Stimulated activated CD8-positive, alpha-beta memory T cell treated with anti-CD3 and anti-CD28 coated beads, Interleukin-4, amount 100 ng/mL, for 4 hours (primary cell): Measurements from ENCODE around the gene CCDC159.
A peak's percentile ranks its signal among the peaks of the same experiment; 100 is the strongest.
"Not testable (repeated sequence)": the region's sequence is repeated elsewhere in the genome, so short reads cannot be mapped to it uniquely, and the experiment has no call there.

Experiments used
- DNase-seq, 2 donors: peaks; one replicate each; pipeline ENCODE4 v3.0.0-alpha.2; 2020; ENCODE audit warnings: low read depth in 2 of 2, low spot score in 1 of 2

CCDC159 gene

GRCh38 chr19:11338121-11338520 lies 8.2 kb upstream of the CCDC159 start:
- DNase-seq, result no peak

- no peak for DNase-seq
Measured at GRCh38 chr19:11338569-11339253, 7.6 kb upstream of the CCDC159 start.

- DNase-seq, result peak; percentile 54 to 59
Measured at GRCh38 chr19:11339254-11340098, 6.8 kb upstream of the CCDC159 start, which contains the start of gene RAB3D. Gene RAB3D (minus strand): TSS chr19:11339657. CDS start chr19:11337399, 2,258 bp downstream.

DNA sequence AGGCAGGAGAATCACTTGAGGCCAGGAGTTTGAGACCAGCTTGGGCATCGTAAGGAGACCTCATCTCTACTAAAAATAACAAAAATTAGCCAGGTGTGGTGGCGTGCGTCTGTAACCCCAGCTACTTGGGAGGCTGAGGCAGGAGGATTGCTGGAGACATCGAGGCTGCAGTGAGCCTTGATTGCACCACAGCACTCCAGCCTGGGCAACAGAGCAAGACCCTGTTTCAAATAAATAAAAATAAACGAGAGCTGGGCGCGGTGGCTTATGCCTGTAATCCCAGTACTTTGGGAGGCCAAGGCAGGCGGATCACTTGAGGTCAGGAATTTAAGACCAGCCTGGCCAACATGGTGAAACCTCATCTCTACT lies 6.2 kb upstream of the CCDC159 start:
- not testable (repeated sequence) for DNase-seq

DNA sequence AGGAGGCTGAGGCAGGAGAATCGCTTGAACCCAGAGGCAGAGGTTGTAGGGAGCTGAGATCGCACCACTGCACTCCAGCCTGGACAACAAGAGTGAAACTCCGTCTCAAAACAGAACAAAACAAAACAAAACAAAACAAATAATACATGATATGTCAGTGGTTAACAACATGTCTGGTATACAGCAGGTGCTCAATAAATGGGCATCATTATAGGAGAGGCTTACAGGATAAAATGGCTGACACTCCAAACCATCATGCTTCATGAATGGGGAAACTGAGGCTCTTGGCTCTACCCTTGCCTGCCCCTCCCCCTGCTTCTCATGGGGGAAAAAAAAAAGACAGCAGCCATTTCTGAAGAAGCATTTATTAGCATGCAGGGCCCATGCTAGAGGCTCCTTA lies 3.9 kb upstream of the CCDC159 start:
- no peak for DNase-seq

GRCh38 chr19:11345122-11345803 lies 1.1 kb upstream of the CCDC159 start:
- DNase-seq, result no peak

GRCh38 chr19:11347546-11348039 lies 1.3 kb downstream of the CCDC159 start:
- DNase-seq, result no peak

DNA sequence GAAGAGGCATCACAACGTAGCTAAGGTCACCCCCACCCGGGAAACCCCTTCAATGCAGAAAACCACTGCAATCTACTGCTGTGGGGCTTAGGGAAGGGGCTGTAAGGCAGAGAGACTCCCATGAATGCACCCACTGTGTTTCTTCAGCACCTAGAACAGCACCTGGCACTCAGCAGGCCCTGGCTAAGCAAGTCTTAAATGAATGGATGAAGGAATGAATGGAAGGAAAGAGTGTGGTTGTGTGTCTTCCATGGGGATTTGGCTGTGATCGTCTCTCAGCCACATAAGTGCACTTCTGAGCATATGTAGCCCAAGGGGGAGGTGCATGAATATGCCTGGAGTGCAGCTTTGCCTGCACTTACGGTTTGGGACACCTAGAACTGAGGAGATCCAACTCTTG lies 2.9 kb downstream of the CCDC159 start:
- no peak for DNase-seq

- DNase-seq, result not testable (repeated sequence)
Measured at GRCh38 chr19:11354102-11354501, 7.8 kb downstream of the CCDC159 start.

DNA sequence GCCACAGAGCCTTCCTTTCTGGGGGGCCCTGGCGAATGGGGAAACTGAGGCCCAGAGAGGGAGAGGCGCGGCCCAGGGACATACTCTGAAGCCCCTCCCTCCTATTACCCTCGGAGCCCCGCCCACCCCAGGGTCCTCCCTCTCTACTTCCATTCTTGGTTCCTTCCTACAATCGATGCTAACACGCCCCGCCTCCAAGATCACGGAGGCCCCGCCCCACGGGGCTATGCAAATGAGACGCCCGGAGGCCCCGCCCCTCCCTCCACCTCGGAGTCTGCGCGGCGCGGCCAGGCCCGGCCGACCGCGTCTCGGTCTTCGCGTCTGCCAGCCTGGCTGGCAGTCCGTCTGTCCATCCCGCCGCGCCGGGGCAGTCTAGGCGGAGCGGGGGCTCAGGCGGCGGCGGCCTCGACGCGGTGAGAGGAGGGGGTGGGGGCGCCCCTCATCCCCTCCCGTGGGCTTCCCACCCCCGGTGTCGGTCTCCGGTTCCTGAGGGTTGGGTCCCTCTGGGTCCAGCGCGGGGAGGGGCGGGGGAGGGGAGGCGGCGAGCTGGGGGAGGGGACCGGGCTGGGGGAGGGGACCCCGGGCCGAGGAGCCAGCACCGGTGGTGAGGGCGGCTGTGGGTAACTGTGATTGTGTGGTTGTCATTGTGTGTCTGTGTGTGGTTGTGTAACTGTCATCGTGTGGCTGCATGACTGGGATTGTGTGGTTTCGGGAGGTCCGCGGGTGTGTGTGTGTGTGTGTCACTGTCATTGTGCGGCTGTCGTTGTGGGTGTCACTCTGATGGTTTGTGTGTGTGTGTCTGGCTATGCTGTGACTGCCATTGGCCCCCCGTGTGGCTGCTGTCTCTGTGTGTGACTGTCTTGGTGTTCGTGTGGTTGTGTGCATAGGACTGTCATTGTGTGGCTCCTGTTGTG lies 9.1 kb downstream of the CCDC159 start, which contains the start of gene PLPPR2:
Gene PLPPR2 (plus strand): TSS at position 273 of the 914 bp plus-strand sequence. CDS start 2,242 bp downstream, outside the sequence.
- DNase-seq, result peak; percentile 55

DNA sequence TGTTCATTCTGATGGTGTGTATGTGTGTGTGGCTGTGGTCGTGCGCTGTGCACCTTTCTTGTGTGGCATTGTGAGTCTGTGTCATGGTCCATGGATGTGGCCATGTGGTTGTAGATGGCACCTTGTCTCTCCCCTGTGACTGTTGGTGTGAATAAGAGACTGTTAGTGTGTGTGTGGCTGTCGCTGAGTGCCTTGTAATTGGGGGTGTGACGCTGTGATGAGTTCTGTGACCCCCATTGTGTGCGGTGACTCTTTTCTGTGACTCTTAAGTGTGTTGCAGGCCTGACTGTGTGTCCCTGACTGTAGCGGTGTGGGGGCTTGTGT lies 9.7 kb downstream of the CCDC159 start:
- no peak for DNase-seq

GRCh38 chr19:11356676-11357550 lies 10.6 kb downstream of the CCDC159 start:
- no peak for DNase-seq

DNA sequence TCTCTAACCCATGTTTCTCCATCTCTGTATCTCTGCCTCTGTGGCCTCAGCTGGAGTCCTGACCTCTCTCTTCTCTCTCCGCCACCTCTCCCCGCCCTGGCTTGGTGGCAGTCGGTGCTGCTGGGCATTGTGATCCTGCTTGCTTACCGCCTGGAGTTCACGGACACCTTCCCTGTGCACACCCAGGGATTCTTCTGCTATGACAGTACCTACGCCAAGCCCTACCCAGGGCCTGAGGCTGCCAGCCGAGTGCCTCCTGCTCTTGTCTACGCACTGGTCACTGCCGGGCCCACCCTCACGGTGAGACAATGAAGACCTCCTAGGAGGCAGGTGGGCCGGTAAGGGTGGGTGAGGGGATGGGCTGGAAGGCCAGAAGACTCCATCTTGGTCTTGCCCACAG lies 13.1 kb downstream of the CCDC159 start:
- no peak for DNase-seq

- DNase-seq, result no peak
Measured at GRCh38 chr19:11361037-11361770, 14.9 kb downstream of the CCDC159 start.

DNA sequence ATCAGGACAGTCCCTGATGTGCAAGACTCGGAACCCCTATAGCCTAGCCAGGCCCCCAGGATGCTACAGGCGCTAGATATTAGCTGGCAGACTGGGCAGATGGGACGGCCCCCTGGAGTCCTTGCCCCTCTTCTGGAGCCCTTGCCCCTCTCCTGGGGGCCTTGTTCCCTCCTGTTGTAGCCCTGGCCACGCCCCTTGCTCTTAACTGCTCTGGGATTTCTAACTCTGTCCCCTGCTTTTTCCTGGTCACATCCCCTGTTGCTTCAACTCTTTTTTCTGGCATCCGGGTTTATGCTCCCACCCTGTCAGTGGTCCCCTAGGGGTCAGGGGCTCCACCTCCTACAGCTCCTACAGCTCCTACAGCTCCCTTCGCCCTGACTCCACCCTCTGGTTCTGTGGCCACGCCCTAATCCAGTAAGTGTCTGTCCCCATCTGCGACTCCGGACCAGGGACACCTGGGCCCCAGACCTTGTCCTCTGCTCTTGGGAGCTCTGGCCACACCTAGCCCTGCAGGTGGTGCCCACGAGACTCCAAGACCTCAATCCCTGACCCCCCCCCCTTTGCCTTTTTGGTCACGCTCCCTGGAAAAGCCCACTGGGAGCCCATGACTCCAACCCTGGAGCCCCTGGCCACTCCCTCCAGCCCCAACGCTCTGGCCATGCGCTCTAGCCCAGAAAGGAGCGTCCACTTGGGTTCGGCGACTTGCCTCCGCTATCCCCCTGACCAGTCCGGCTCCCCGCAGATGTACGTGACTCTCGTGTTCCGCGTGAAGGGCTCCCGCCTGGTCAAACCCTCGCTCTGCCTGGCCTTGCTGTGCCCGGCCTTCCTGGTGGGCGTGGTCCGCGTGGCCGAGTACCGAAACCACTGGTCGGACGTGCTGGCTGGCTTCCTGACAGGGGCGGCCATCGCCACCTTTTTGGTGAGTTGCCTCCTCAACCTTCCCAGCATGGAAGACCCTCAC lies 15.7 kb downstream of the CCDC159 start:
- DNase-seq, result no peak

DNA sequence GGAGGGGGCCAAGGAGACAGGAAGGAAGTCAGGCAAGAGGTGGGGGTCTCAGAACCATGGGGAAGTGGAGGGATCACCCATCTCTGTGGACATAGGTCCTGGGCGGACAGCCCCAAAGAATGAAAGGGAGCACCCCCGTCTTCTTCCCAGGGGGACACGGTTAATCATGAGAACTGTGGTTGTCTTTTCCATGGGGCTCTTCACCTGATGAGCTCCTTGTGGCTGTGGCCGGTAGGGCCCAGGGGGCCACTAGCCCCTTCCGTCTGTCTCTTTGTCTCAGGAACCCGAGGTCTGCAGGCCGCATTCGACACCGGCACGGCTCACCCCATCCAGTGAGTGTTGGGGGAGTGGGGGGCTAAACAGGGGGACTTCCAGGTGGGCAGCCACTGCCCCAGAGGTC lies 17.6 kb downstream of the CCDC159 start:
- no peak for DNase-seq

DNA sequence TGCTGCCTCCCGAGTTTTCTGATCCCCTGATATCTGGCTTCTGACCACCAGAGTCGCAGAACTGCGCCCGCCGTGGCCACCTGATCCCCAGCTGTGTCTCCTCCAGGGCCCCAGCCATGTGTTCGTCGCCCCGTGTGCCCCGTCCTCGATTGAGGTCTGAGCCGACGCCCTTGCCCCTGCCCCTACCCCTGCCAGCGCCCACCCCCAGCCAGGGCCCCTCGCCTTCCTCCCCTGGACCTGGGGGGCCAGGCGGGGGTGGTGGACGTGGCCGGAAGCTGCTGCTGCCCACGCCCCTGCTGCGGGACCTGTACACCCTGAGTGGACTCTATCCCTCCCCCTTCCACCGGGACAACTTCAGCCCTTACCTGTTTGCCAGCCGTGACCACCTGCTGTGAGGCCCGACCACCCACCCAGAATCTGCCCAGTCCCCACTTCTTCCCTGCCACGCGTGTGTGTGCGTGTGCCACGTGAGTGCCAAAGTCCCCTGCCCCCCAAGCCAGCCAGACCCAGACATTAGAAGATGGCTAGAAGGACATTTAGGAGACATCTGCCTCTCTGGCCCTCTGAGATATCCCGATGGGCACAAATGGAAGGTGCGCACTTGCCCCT lies 18.1 kb downstream of the CCDC159 start:
- DNase-seq, result no peak
